Dermis blood vessel endothelial cell (primary cell): Measurements from ENCODE around the gene IKZF2. TPM values are rescaled to one million over a fixed set of nuclear protein-coding genes. Genes with fewer than 3 reads are reported as not detected.
"Not testable (repeated sequence)": the region's sequence is repeated elsewhere in the genome, so short reads cannot be mapped to it uniquely, and the experiment has no call there.

Experiments used
- DNase-seq: peaks from one replicate; pipeline ENCODE4 v3.0.0; 2010
- total RNA-seq: library from RNA; depleted of rRNA; stranded (reverse); fragments of >200 nt; gene quantifications from 2 replicates; pipeline ENCODE4 v1.2.3, GENCODE V29; 2014

Gene IKZF2
- total RNA-seq, 1 donor from 2014 or later = 0.68 TPM

GRCh38 chr2:213032607-213033006 lies 118.8 kb downstream of the IKZF2 start:
- DNase-seq = no peak

GRCh38 chr2:213022987-213023386 lies 128.4 kb downstream of the IKZF2 start:
- no peak for DNase-seq

DNA sequence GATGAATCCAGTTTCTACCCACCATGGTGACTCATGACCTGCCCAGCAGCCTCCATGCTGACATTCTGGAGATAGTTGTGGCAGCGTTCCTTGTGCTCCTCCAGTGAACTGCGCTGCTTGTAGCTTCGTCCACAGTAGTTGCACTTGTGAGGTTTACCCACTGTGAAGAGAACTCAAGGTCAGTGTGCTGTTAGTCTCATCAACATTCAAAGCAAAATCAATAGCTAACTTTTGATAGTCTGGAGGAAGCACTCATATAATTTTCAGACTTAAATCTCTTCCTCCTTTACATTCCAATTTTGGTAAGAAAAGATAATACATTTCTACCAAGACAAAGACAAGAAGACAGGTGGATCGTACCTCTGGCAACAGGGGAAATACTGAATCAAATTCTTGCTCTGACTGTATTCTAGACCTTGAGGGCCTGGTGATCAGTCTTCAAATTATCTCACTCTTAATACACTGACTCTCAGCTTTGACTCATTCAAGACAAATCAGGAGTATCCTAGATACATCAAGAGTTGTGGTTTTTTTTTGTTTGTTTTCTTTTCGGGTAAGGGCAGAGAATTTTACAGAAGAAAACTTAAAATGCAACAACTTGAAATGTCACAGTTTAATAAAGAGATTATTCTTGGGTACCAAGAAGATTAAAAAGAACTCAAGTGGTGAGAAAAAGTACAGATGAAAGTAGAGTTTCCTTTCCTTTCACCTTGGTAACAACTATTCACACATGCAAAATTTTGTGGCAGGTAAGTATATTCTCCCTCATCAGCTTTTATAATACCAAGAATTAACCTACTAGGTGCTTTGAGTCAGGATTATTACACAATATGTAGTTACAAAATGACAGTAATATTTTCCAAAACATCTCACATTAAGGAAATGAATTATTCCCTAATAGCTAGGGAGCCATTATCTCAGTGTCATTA lies 129.2 kb downstream of the IKZF2 start:
- no peak for DNase-seq

- not testable (repeated sequence) for DNase-seq
Measured at GRCh38 chr2:213020913-213021312, 130.5 kb downstream of the IKZF2 start.

DNA sequence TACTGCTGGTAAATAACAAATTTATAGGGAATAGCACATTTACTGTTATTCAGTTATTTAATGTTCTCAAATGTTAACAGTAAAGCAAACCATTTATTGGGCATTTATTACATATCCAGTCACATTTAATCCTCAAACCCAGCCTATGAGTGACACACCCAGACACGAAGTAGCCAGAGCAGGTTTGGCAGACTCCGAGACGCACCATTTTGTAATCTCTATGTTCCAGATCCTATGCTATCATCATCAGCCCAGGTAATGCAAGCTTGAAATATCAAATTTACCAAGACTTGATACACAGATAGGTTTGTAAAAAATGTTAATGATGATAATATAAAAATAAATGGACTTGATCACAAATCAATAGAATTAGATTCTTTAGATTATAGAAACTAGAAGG lies 131.1 kb downstream of the IKZF2 start:
- no peak for DNase-seq

DNA sequence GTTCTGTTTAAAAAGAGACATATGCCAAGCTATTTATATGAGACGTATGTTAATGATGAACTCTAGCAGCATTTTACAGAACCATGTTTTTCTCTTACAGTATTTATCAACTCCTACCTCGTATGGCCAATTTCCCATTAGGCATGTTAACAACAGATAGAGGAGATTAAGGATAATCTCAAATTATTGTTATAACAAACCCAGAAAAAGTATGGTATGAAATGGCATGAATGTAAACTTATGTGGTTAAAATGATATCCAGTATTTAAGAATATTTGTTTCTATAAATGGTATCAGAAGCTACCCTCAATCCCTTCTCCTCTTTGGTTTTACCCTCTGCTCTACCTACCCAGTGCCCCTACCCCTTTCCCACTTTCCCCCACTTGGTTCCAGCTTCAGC lies 132.0 kb downstream of the IKZF2 start:
- DNase-seq = no peak

- no peak for DNase-seq
Measured at GRCh38 chr2:213018340-213018901, 133.0 kb downstream of the IKZF2 start.

DNA sequence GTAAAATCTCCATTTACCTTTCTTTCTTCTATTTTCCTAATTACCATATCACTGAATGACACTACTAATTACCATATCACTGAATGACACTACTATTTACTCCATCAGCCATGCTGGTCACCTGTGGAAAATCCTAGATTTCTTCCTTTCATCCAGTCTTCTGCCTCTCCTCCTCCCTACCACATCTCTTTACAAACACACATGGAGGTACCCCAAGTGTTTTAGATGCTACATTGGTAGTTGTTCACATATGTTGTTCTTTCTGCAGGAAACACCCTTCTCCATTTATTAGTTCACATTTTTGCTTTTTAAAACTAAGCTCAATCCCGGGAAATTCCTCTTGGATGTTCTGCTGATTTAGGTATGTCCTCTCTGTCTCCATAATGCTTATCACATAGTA lies 134.0 kb downstream of the IKZF2 start:
- no peak for DNase-seq

DNA sequence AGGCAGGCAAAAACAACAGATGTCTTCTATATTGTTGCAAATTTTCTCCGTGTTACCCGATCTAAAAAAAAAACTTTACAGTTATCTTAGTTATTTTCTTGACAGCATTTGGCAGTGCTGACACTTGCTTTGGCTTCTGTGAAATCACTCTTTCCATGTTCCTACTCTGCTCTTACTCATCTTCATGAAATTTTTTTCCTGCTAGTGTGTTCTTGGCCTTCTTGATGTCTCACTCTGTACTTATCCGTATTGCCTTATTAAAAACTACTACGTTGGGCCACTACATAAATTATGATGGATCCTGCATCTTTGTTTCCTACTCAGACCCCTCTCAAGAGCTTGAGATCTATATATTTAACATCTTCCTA lies 134.4 kb downstream of the IKZF2 start:
- DNase-seq = no peak

DNA sequence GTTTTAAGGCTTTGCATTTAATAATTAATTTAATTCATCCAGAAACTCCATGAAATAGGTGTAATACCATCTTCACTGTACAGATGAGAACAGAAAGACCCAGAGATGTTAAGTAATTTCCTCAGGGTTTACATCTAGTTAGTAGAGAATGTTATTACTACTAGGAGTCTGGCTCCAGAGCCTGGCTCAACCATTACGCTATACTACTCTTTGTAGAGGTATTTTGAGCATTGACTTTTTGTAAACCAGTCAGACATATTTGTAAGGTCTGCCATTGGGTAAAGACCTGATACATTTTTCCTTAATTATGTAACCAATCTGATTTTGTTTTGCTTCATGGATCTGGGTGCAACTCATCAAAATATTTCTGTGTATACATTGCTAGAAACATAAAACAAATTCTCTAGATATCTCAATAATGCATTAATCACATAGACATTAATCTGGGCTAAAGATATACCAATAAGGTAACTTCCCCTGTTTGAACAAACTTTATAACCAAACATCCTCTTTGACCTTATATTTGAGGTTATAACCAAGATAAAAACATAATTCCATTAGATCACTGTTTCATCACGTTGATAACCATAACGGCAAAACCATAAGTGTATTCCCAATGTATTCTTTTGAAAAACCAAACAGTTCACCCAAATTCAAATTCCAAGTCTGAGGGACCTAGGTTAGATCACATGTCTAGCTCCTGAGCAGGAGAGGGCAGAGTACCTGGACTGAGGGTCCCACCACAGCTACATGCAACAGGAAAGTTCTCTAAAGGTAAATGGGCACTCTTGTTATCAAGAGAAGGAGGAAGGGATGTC lies 135.0 kb downstream of the IKZF2 start:
- DNase-seq = no peak

DNA sequence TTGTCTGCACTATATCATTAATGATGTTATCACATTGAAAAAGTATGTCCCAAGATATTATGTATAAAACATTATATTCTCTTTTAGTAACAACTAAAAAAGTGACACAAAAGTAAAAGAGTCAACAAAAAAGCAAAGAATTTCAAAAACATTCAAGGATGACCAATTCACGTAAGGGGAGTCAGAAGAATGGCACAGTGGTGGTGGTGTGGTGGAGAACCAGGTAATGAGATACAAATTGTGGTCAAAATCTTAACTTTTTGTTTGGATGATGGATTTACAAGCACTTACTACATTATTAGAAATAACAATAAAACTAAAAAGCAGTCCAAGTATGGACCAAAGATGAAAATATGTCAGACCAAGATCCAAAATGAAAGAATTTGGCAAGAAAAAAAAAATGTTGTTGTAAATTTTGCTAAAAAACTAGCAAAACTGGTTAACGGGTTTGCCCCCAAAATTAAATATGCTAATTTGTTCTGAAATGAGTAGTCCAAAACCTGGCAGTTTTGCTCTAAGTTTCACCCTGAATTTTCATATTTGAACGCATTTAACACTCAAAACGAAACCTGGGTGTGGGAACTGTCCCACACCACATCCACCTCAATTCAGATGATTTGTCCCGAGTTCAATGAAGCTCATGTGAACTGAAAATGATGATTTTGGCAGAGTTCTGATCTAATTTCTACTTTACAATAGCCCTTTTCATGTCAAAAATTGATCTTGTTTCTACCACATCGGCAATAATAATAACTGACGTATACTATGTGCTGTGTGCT lies 135.8 kb downstream of the IKZF2 start:
- no peak for DNase-seq

- DNase-seq = no peak
Measured at GRCh38 chr2:213013979-213014378, 137.4 kb downstream of the IKZF2 start.

DNA sequence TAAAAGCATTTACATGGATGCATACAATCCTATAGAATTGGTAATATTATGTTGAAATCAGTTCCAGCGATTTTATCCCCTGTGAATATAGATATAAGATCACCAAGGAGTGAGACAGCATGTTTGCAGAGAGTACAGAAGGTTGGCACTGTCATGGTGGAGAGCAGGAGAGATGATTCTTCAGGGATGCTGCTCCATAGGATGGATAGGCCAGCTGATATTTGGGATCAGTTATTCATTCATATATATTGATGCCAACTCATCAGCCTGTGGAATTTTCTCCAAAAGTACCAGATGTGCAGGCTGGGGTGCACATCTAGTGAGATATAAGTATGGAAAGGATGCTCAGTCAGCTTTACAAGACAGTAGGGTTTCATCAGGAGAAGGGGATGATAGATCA lies 139.9 kb downstream of the IKZF2 start:
- DNase-seq = no peak

DNA sequence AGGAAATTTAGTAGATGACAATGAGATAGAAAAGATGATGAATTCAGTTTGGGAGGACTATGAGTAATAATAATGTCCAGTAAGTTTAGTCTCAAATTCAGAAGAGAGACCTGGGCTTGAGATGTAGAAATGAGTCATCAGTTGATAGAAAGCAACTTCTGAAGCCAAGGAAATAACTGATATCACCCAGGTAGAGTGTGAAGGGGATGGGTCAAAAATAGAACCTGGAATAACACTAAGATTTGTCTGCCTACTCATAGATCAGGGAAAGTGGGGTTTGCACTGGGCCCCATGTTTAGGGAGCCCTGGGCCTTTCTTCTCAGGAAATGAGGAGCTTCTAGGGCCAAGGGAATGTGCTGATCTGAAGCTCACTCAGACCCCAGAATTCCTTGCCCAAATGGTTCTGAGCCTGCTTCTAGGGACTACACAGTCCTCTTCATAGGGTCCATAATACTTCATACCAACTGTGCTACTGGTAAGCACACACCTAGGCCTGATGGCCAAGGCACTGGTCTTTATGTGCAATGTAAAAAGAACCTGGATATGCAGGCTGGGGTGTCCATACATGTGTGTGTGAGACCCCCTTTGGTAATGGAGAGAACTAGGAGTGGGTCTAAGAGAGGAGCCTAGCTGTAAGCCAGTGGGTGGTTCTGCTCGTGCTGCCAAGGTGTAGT lies 141.2 kb downstream of the IKZF2 start:
- DNase-seq = no peak

DNA sequence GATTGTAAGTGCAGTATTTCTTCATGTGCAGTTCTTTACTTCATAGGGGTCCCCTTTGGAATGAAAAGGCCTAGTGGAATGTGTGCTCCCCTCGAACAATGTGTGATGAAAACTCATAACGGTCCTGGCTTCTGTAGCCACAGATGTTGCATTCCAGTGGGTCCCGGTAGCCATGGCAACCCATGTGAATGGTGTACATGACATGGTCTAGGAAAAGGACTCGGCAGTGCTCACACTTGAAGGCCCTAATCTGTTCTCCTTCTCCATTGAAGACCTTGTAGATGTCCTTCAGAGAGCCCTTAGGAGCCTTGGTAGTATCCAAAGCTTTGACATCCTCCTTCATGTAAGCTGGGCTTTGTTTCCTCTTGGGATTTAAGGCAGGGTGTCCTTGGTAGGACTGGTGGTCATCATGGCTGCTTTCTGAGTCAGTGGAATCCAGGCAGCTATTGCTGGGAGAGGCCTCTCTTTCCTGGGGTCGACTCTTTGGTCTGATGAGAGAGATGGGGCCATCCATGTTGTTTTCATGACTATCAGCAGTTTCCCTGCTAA lies 144.0 kb downstream of the IKZF2 start:
- no peak for DNase-seq

DNA sequence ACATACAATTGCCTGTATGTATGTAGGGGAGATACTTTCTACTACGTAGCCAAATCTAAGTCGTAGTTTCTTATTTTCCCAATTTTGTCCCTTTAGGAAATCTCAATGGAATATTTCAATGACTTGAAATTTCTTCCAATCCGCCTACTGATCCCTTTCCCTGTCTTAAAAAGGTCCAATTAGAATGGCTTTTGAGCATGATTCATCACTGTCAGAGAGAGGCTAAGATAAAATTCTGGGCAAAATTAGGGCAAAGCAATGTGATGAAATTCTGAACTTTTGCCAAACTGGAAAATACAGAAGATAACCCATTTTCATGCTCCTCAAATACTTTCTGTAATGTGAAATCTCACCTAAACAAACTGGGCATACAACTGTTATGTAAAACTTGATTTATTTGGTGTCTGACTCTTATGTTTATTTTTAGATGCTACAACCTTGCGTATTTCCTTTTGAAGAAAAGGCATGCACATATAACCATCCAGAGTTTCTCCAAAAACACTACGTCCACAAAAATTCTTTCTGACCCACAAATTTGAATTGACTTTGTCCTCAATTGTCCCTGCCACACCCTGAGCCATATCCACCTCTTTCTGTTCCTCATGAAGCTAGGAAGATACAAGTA lies 147.1 kb downstream of the IKZF2 start:
- DNase-seq = no peak

- DNase-seq = no peak
Measured at GRCh38 chr2:213002383-213002782, 149.0 kb downstream of the IKZF2 start.

- no peak for DNase-seq
Measured at GRCh38 chr2:213001297-213001910, 150.0 kb downstream of the IKZF2 start.

- no peak for DNase-seq
Measured at GRCh38 chr2:212998626-212999359, 152.6 kb downstream of the IKZF2 start.

DNA sequence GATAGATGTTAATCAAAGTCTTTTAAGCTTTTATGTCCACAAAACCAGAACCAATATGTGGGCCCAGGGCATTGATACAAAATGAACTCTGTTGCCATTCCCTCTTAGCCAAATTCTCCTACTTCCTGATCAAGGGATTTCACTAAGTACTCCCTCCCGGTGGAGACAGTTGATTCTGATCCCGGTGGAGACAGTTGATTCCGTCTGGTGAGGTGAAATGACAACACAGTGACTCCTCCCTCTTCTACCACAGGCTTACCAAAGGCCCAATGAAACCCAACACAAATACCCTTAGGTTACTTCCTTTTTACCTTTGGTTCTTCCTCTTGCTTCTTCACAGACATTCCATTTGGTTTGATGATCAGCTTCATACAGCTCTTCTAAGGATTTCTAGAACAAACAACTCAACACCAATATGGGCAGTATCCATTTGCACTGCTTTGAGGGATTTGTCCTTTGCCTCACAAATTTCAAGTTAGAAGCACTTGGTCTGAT lies 153.8 kb downstream of the IKZF2 start:
- DNase-seq = no peak
